HEK293 (cell line): ENCODE measurements around the gene SLC2A6.

Experiments used
- CTCF ChIA-PET: fragments of 350-600 bp; formaldehyde crosslinking; extraction: SDS; loops from one replicate; lab custom pipeline; 2021; ENCODE audit warnings: antibody characterized with exemption; lab: Yijun Ruan, JAX
- POLR2A ChIA-PET: fragments of 300-600 bp; formaldehyde crosslinking; extraction: SDS; loops from one replicate; lab custom pipeline; 2020; ENCODE audit warnings: antibody characterized with exemption, inconsistent platforms; lab: Yijun Ruan, JAX
- H3K27ac ChIP-seq: fragments of 200-500 bp; sonication (Bioruptor generic); 2 replicates; pipeline ENCODE4 v1.5.1; 2014; ENCODE audit warnings: low read depth, low read length, control low read depth, inconsistent platforms; ENCODE audit errors: extremely low read depth
- H3K36me3 ChIP-seq, 2 experiments: fragments of 200-500 bp in 1 of 2; sonication (Bioruptor generic) in 1 of 2; 1 replicate in 1 of 2; 2 replicates in 1 of 2; pipeline ENCODE4 v1.5.1; 2014 to 2017; ENCODE audit warnings: inconsistent platforms in 2 of 2, low read length in 2 of 2; ENCODE audit not compliant: control insufficient read depth in 2 of 2, insufficient read depth in 1 of 2
- H3K4me1 ChIP-seq: fragments of 200-500 bp; sonication (Bioruptor generic); 2 replicates; pipeline ENCODE4 v1.5.1; 2014; ENCODE audit warnings: mild to moderate bottlenecking, low read length, inconsistent platforms; ENCODE audit not compliant: control insufficient read depth, insufficient read depth
- H3K4me3 ChIP-seq: 2 replicates; pipeline ENCODE4 v1.5.1; 2011; ENCODE audit warnings: low read depth, mild to moderate bottlenecking, control low read depth, low read length, moderate library complexity
- H3K9me3 ChIP-seq: fragments of 200-500 bp; sonication (Bioruptor generic); 2 replicates; pipeline ENCODE4 v1.5.1; 2014; ENCODE audit warnings: low read depth, low read length, inconsistent platforms; ENCODE audit not compliant: control insufficient read depth, insufficient read depth
- EGR2 ChIP-seq: fragments of 450-650 bp; formaldehyde crosslinking; IDR thresholded peaks from 2 replicates; pipeline ENCODE4 v1.5.1; 2016; ENCODE audit warnings: low read depth, missing biosample characterization, missing genetic modification characterization
- ELK4 ChIP-seq: IDR thresholded peaks from 2 replicates; pipeline ENCODE4 v1.6.1; 2011; ENCODE audit warnings: mild to moderate bottlenecking, low read depth, low read length, borderline replicate concordance
- SP2 ChIP-seq: fragments of 450-650 bp; formaldehyde crosslinking; IDR thresholded peaks from 2 replicates; pipeline ENCODE4 v1.5.1; 2016; ENCODE audit warnings: missing biosample characterization, missing genetic modification characterization
- WT1 ChIP-seq: fragments of 450-650 bp; formaldehyde crosslinking; IDR thresholded peaks from 2 replicates; pipeline ENCODE4 v1.5.1; 2016; ENCODE audit warnings: missing biosample characterization, missing genetic modification characterization
- ZFHX2 ChIP-seq: fragments of 450-650 bp; formaldehyde crosslinking; conservative IDR thresholded peaks from 2 replicates; pipeline ENCODE4 v1.5.1; 2016; ENCODE audit warnings: missing biosample characterization, missing genetic modification characterization
- ZNF155 ChIP-seq: fragments of 450-650 bp; formaldehyde crosslinking; IDR thresholded peaks from 2 replicates; pipeline ENCODE4 v1.5.1; 2016; ENCODE audit warnings: missing biosample characterization, missing genetic modification characterization
- ZNF157 ChIP-seq: fragments of 450-650 bp; formaldehyde crosslinking; IDR thresholded peaks from 2 replicates; pipeline ENCODE4 v1.5.1; 2016; ENCODE audit warnings: missing biosample characterization, missing genetic modification characterization
- ZNF18 ChIP-seq: fragments of 450-650 bp; formaldehyde crosslinking; IDR thresholded peaks from 2 replicates; pipeline ENCODE4 v1.5.1; 2016; ENCODE audit warnings: missing biosample characterization, missing genetic modification characterization
- ZNF221 ChIP-seq: fragments of 450-650 bp; formaldehyde crosslinking; IDR thresholded peaks from 2 replicates; pipeline ENCODE4 v1.5.1; 2017; ENCODE audit warnings: missing biosample characterization, missing genetic modification characterization, borderline replicate concordance
- ZNF302 ChIP-seq: fragments of 450-650 bp; formaldehyde crosslinking; IDR thresholded peaks from 2 replicates; pipeline ENCODE4 v1.5.1; 2016; ENCODE audit warnings: missing biosample characterization, missing genetic modification characterization, low read depth
- ZNF48 ChIP-seq: fragments of 450-650 bp; formaldehyde crosslinking; IDR thresholded peaks from 2 replicates; pipeline ENCODE4 v1.5.1; 2016; ENCODE audit warnings: missing biosample characterization, missing genetic modification characterization
- ZNF510 ChIP-seq: fragments of 450-650 bp; formaldehyde crosslinking; IDR thresholded peaks from 2 replicates; pipeline ENCODE4 v1.5.1; 2018; ENCODE audit warnings: mild to moderate bottlenecking, missing genetic modification characterization, missing biosample characterization; ENCODE audit not compliant: insufficient replicate concordance
- ZNF513 ChIP-seq: fragments of 450-650 bp; IDR thresholded peaks from 2 replicates; pipeline ENCODE4 v1.5.1; 2018; ENCODE audit warnings: missing biosample characterization, missing genetic modification characterization
- ZNF530 ChIP-seq: fragments of 450-650 bp; formaldehyde crosslinking; IDR thresholded peaks from 2 replicates; pipeline ENCODE4 v1.5.1; 2016; ENCODE audit warnings: low read depth, missing biosample characterization, missing genetic modification characterization
- ZNF544 ChIP-seq: fragments of 450-650 bp; formaldehyde crosslinking; IDR thresholded peaks from 2 replicates; pipeline ENCODE4 v1.5.0; 2017; ENCODE audit warnings: missing biosample characterization, missing genetic modification characterization
- ZNF645 ChIP-seq: fragments of 450-650 bp; formaldehyde crosslinking; IDR thresholded peaks from 2 replicates; pipeline ENCODE4; 2016; ENCODE audit warnings: missing biosample characterization, missing genetic modification characterization
- ZNF660 ChIP-seq: fragments of 450-650 bp; IDR thresholded peaks from 2 replicates; pipeline ENCODE4 v1.5.1; 2018; ENCODE audit warnings: missing biosample characterization, mild to moderate bottlenecking, missing genetic modification characterization
- ZNF792 ChIP-seq: fragments of 450-650 bp; formaldehyde crosslinking; IDR thresholded peaks from 2 replicates; pipeline ENCODE4 v1.5.1; 2016; ENCODE audit warnings: missing biosample characterization, missing genetic modification characterization
- ZSCAN16 ChIP-seq: fragments of 450-650 bp; formaldehyde crosslinking; IDR thresholded peaks from 2 replicates; pipeline ENCODE4 v1.5.1; 2016; ENCODE audit warnings: missing biosample characterization, missing genetic modification characterization
- ZSCAN30 ChIP-seq: fragments of 450-650 bp; IDR thresholded peaks from 2 replicates; pipeline ENCODE4 v1.5.1; 2018; ENCODE audit warnings: missing biosample characterization, mild to moderate bottlenecking, missing genetic modification characterization, moderate library complexity
- ZSCAN4 ChIP-seq: fragments of 450-650 bp; formaldehyde crosslinking; IDR thresholded peaks from 2 replicates; pipeline ENCODE4 v1.5.1; 2017; ENCODE audit warnings: missing biosample characterization, missing genetic modification characterization

SLC2A6 gene

GRCh38 chr9:133507246-133507965, 28.5 kb upstream of the SLC2A6 start:
- Histone ChIP-seq H3K4me3 (no peak overlapping the region), H3K36me3 (no peaks in the 10 kb centered on the region), H3K9me3 (no peaks in the 10 kb centered on the region), H3K4me1 (peaks cover 8% of the 10 kb centered on the region), H3K27ac (no peak overlapping the region)
- ChIA-PET POLR2A (interaction anchor here (1.0 kb wide), 1 partner anchor 48 kb away, joined by 5 read pairs; the partner anchor contains the start of gene CACFD1), CTCF (interaction anchor here (0.7 kb wide), 1 partner anchor 27 kb away, joined by 3 read pairs; no protein-coding TSS in a partner anchor)
- peak; percentile 73 for TF ChIP-seq ZFHX2 (tag by site-specific recombination)
- TF ChIP-seq EGR2: peak; percentile 85
- no peak for TF ChIP-seq ZSCAN30 (tag by site-specific recombination)

GRCh38 chr9:133506653-133507038, 27.7 kb upstream of the SLC2A6 start:
- peaks cover 8% of the 10 kb centered on the region for H3K4me1 ChIP-seq
- H3K36me3 ChIP-seq: no peaks in the 10 kb centered on the region
- H3K9me3 ChIP-seq: no peaks in the 10 kb centered on the region
- ChIA-PET CTCF (interaction anchor here (0.8 kb wide), 1 partner anchor 147 kb away, joined by 3 read pairs; no protein-coding TSS in a partner anchor), POLR2A (interaction anchor here (1.0 kb wide), 1 partner anchor 47 kb away, joined by 5 read pairs; the partner anchor contains the start of gene CACFD1)
- H3K27ac ChIP-seq: no peak overlapping the region
- H3K4me3 ChIP-seq: no peak overlapping the region
- TF ChIP-seq ZNF221 (tag by site-specific recombination): no peak
- TF ChIP-seq ZSCAN4 (tag by site-specific recombination): no peak
- TF ChIP-seq EGR2: no peak
- no peak for TF ChIP-seq ZNF157 (tag by site-specific recombination)
- TF ChIP-seq SP2 (tag by site-specific recombination): no peak
- no peak for TF ChIP-seq ZNF18 (tag by site-specific recombination)
- no peak for TF ChIP-seq ZNF510 (tag by site-specific recombination)
- TF ChIP-seq ZNF660 (tag by site-specific recombination): no peak
- no peak for TF ChIP-seq ZNF544 (tag by site-specific recombination)
- TF ChIP-seq ZNF792 (tag by site-specific recombination): no peak
- no peak for TF ChIP-seq ZSCAN16 (tag by site-specific recombination)
- no peak for TF ChIP-seq ZNF513

GRCh38 chr9:133505901-133506652, 27.2 kb upstream of the SLC2A6 start:
- no peak overlapping the region for H3K4me3 ChIP-seq
- no peak overlapping the region for H3K27ac ChIP-seq
- H3K4me1 ChIP-seq: peaks cover 8% of the 10 kb centered on the region
- ChIA-PET CTCF (interaction anchor here (0.6 to 0.8 kb wide), 4 partner anchors 8 to 540 kb away, joined by 3 to 5 read pairs (median 4); no protein-coding TSS in a partner anchor), POLR2A (interaction anchor here (1.0 kb wide), 1 partner anchor 46 kb away, joined by 5 read pairs; the partner anchor contains the start of gene CACFD1)
- no peaks in the 10 kb centered on the region for H3K36me3 ChIP-seq
- TF ChIP-seq ZNF530 (tag by site-specific recombination) (no peak), WT1 (tag by site-specific recombination) (no peak), ZSCAN30 (tag by site-specific recombination) (no peak), ZNF660 (tag by site-specific recombination) (no peak), ZNF48 (tag by site-specific recombination) (no peak), ZNF645 (tag by site-specific recombination) (no peak), ELK4 (no peak), ZNF155 (tag by site-specific recombination) (no peak), ZNF302 (tag by site-specific recombination) (no peak)
- no peaks in the 10 kb centered on the region for H3K9me3 ChIP-seq
